BLaER1 (cell line): Measurements from ENCODE around the gene NOVA2.

Source experiments
- H3K27ac ChIP-seq: shearing (Covaris generic); formaldehyde crosslinking; 2 replicates; pipeline ENCODE4 v1.8.1; 2022
- H3K27me3 ChIP-seq: shearing (Covaris generic); formaldehyde crosslinking; 2 replicates; pipeline ENCODE4 v1.8.1; 2022
- H3K36me3 ChIP-seq: shearing (Covaris generic); formaldehyde crosslinking; 2 replicates; pipeline ENCODE4 v1.8.1; 2022
- H3K4me1 ChIP-seq: shearing (Covaris generic); formaldehyde crosslinking; 2 replicates; pipeline ENCODE4 v1.8.1; 2022
- H3K4me2 ChIP-seq: shearing (Covaris generic); formaldehyde crosslinking; 2 replicates; pipeline ENCODE4 v1.8.1; 2022
- H3K4me3 ChIP-seq: shearing (Covaris generic); formaldehyde crosslinking; 2 replicates; pipeline ENCODE4 v1.8.1; 2022
- H3K9ac ChIP-seq: shearing (Covaris generic); formaldehyde crosslinking; 2 replicates; pipeline ENCODE4 v1.8.1; 2022
- H3K9me3 ChIP-seq: shearing (Covaris generic); formaldehyde crosslinking; 2 replicates; pipeline ENCODE4 v1.8.1; 2022
- H4K20me1 ChIP-seq: shearing (Covaris generic); formaldehyde crosslinking; 2 replicates; pipeline ENCODE4 v1.8.1; 2022
- Cebpa-rat ChIP-seq: shearing (Covaris generic); IDR thresholded peaks from 2 replicates; pipeline ENCODE4 v1.8.1; 2022

NOVA2 gene

GRCh38 chr19:45981350-45981749 is 7.7 kb upstream of the NOVA2 start:
- H3K27me3 ChIP-seq = no peaks in the 10 kb centered on the region
- H3K27ac ChIP-seq = 0 out of 2 replicates have a peak overlapping the region, but pooled peaks have one; percentile 44
- H4K20me1 ChIP-seq = no peaks in the 10 kb centered on the region
- no peaks in the 10 kb centered on the region for H3K36me3 ChIP-seq
- no peak overlapping the region for H3K4me3 ChIP-seq
- no peak for TF ChIP-seq Cebpa-rat
- H3K9ac ChIP-seq = 0 out of 2 replicates have a peak overlapping the region, but pooled peaks have one; percentile 27
- 0 out of 2 replicates have a peak overlapping the region, but pooled peaks have one; percentile 0 for H3K4me2 ChIP-seq
- H3K9me3 ChIP-seq = no peaks in the 10 kb centered on the region
- peaks cover 60% of the 10 kb centered on the region for H3K4me1 ChIP-seq

GRCh38 chr19:45978156-45978555 is 4.5 kb upstream of the NOVA2 start:
- H3K9me3 ChIP-seq = no peaks in the 10 kb centered on the region
- no peak for TF ChIP-seq Cebpa-rat
- H3K36me3 ChIP-seq = no peaks in the 10 kb centered on the region
- H3K27me3 ChIP-seq = no peaks in the 10 kb centered on the region
- no peak overlapping the region for H3K27ac ChIP-seq
- H3K4me3 ChIP-seq = no peak overlapping the region
- peaks cover 81% of the 10 kb centered on the region for H3K4me1 ChIP-seq
- H4K20me1 ChIP-seq = no peaks in the 10 kb centered on the region
- H3K9ac ChIP-seq = no peak overlapping the region
- peak overlapping the region; percentile 42 for H3K4me2 ChIP-seq

- TF ChIP-seq Cebpa-rat = no peak
- Histone ChIP-seq H3K4me3 (peak overlapping the region; percentile 26), H3K4me2 (peak overlapping the region; percentile 88)
These were observed 2.5 kb upstream of the NOVA2 start for GRCh38 chr19:45976178-45976577.

GRCh38 chr19:45975306-45976070 is 1.8 kb upstream of the NOVA2 start:
- H3K4me3 ChIP-seq = peak overlapping the region; percentile 26; the same call in 1 of the 2 replicates
- no peak overlapping the region for H3K9ac ChIP-seq
- peak overlapping the region; percentile 45 for H3K27ac ChIP-seq
- peaks cover 80% of the 10 kb centered on the region for H3K4me1 ChIP-seq
- TF ChIP-seq Cebpa-rat = no peak
- H3K27me3 ChIP-seq = no peaks in the 10 kb centered on the region; the same call in 1 of the 2 replicates
- H4K20me1 ChIP-seq = no peaks in the 10 kb centered on the region
- H3K36me3 ChIP-seq = no peaks in the 10 kb centered on the region
- H3K4me2 ChIP-seq = peak overlapping the region; percentile 88
- no peaks in the 10 kb centered on the region for H3K9me3 ChIP-seq

More at GRCh38 chr19:45976178-45976577, 2.5 kb upstream of the NOVA2 start:
- Histone ChIP-seq H4K20me1 (no peaks in the 10 kb centered on the region), H3K9ac (no peak overlapping the region), H3K27me3 (no peaks in the 10 kb centered on the region; the same call in 1 of the 2 replicates), H3K9me3 (no peaks in the 10 kb centered on the region), H3K36me3 (no peaks in the 10 kb centered on the region), H3K4me1 (peaks cover 78% of the 10 kb centered on the region), H3K27ac (peak overlapping the region; percentile 12; the same call in 1 of the 2 replicates)

- H3K9me3 ChIP-seq = no peaks in the 10 kb centered on the region
- peak overlapping the region; percentile 85 for H3K4me2 ChIP-seq
- H3K4me1 ChIP-seq = peaks cover 70% of the 10 kb centered on the region
- no peaks in the 10 kb centered on the region for H3K36me3 ChIP-seq
- peak overlapping the region; percentile 63 for H3K4me3 ChIP-seq
- no peaks in the 10 kb centered on the region for H4K20me1 ChIP-seq
- TF ChIP-seq Cebpa-rat = no peak
- 0 out of 2 replicates have a peak overlapping the region, but pooled peaks have one; percentile 38 for H3K9ac ChIP-seq
- H3K27ac ChIP-seq = peak overlapping the region; percentile 41; the same call in 1 of the 2 replicates
- H3K27me3 ChIP-seq = no peaks in the 10 kb centered on the region; the same call in 1 of the 2 replicates
These were observed 621 bp downstream of the NOVA2 start for GRCh38 chr19:45972947-45973540.

GRCh38 chr19:45972081-45972946 is 1.4 kb downstream of the NOVA2 start:
- Histone ChIP-seq H3K4me1 (peaks cover 68% of the 10 kb centered on the region), H3K4me2 (peak overlapping the region; percentile 85), H3K4me3 (peak overlapping the region; percentile 63; the same call in 1 of the 2 replicates), H3K36me3 (no peaks in the 10 kb centered on the region), H3K9ac (no peak overlapping the region), H3K9me3 (no peaks in the 10 kb centered on the region), H3K27me3 (no peaks in the 10 kb centered on the region; the same call in 1 of the 2 replicates), H3K27ac (no peak overlapping the region), H4K20me1 (no peaks in the 10 kb centered on the region)
- TF ChIP-seq Cebpa-rat = no peak

GRCh38 chr19:45971260-45971902 is 2.3 kb downstream of the NOVA2 start:
- no peaks in the 10 kb centered on the region; the same call in 1 of the 2 replicates for H3K27me3 ChIP-seq
- peak overlapping the region; percentile 34; the same call in 1 of the 2 replicates for H3K4me3 ChIP-seq
- no peak for TF ChIP-seq Cebpa-rat
- H3K27ac ChIP-seq = peak overlapping the region; percentile 45; the same call in 1 of the 2 replicates
- no peaks in the 10 kb centered on the region for H3K9me3 ChIP-seq
- H3K4me2 ChIP-seq = peak overlapping the region; percentile 85
- H4K20me1 ChIP-seq = no peaks in the 10 kb centered on the region
- no peak overlapping the region for H3K9ac ChIP-seq
- H3K4me1 ChIP-seq = peaks cover 59% of the 10 kb centered on the region
- no peaks in the 10 kb centered on the region for H3K36me3 ChIP-seq

- Histone ChIP-seq H3K36me3 (no peaks in the 10 kb centered on the region), H3K4me3 (no peak overlapping the region), H3K9me3 (no peaks in the 10 kb centered on the region), H3K9ac (no peak overlapping the region), H3K4me1 (peaks cover 46% of the 10 kb centered on the region), H4K20me1 (no peaks in the 10 kb centered on the region), H3K27ac (no peak overlapping the region), H3K4me2 (no peak overlapping the region), H3K27me3 (no peaks in the 10 kb centered on the region; the same call in 1 of the 2 replicates)
- no peak for TF ChIP-seq Cebpa-rat
These were observed 4.0 kb downstream of the NOVA2 start for GRCh38 chr19:45969676-45970075.

- Histone ChIP-seq H3K27me3 (no peaks in the 10 kb centered on the region; the same call in 1 of the 2 replicates), H3K9ac (no peak overlapping the region), H3K27ac (no peak overlapping the region), H3K9me3 (no peaks in the 10 kb centered on the region), H3K4me1 (peaks cover 46% of the 10 kb centered on the region), H3K4me3 (no peak overlapping the region), H3K36me3 (no peaks in the 10 kb centered on the region), H3K4me2 (no peak overlapping the region), H4K20me1 (no peaks in the 10 kb centered on the region)
- TF ChIP-seq Cebpa-rat = no peak
These were observed 5.0 kb downstream of the NOVA2 start for GRCh38 chr19:45968626-45969025.
